ENCODE results near the gene ZSCAN18.

ZSCAN18 gene

GRCh38 chr19:58091251-58091995 is 6.6 kb downstream of the ZSCAN18 start:
- Histone ChIP-seq H3K4me1 (ENCODE audit: insufficient read depth, low read length, severe bottlenecking) (no peaks in the 10 kb centered on the region), H3K9ac (ENCODE audit: low read length) (no peak overlapping the region), H3F3A (ENCODE audit: insufficient read depth, low read length) (no peaks in the 10 kb centered on the region), H3K9me2 (ENCODE audit: low read depth, low read length) (no peaks in the 10 kb centered on the region), H4K20me1 (ENCODE audit: insufficient read depth, low read length) (no peaks in the 10 kb centered on the region), H3K27ac (ENCODE audit: low read depth, low read length, poor library complexity, severe bottlenecking) (no peak overlapping the region), H3K36me3 (ENCODE audit: insufficient read depth, low read length) (peaks cover 55% of the 10 kb centered on the region), H3K4me3 (ENCODE audit: low read depth, low read length, poor library complexity, severe bottlenecking) (no peak overlapping the region), H3K79me2 (ENCODE audit: insufficient read depth, low read length) (no peaks in the 10 kb centered on the region), H2AFZ (ENCODE audit: low read length) (no peak overlapping the region), H3K9me3 (ENCODE audit: low read length) (peaks cover 15% of the 10 kb centered on the region), H3K27me3 (ENCODE audit: insufficient read depth, low read length) (no peaks in the 10 kb centered on the region), H3K4me2 (ENCODE audit: low read length) (no peak overlapping the region)
- TF ChIP-seq EZH2 (IDR thresholded peaks at IDR 0.05; ENCODE audit: borderline replicate concordance, low read length) = no peak
- TF ChIP-seq, protein P1, sequence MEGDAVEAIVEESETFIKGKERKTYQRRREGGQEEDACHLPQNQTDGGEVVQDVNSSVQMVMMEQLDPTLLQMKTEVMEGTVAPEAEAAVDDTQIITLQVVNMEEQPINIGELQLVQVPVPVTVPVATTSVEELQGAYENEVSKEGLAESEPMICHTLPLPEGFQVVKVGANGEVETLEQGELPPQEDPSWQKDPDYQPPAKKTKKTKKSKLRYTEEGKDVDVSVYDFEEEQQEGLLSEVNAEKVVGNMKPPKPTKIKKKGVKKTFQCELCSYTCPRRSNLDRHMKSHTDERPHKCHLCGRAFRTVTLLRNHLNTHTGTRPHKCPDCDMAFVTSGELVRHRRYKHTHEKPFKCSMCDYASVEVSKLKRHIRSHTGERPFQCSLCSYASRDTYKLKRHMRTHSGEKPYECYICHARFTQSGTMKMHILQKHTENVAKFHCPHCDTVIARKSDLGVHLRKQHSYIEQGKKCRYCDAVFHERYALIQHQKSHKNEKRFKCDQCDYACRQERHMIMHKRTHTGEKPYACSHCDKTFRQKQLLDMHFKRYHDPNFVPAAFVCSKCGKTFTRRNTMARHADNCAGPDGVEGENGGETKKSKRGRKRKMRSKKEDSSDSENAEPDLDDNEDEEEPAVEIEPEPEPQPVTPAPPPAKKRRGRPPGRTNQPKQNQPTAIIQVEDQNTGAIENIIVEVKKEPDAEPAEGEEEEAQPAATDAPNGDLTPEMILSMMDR (IDR thresholded peaks at IDR 0.05; ENCODE audit: low read length) = no peak

- Histone ChIP-seq H3K4me3 (ENCODE audit: low read depth, low read length, poor library complexity, severe bottlenecking) (no peak overlapping the region), H3K27me3 (ENCODE audit: insufficient read depth, low read length) (no peaks in the 10 kb centered on the region), H3F3A (ENCODE audit: insufficient read depth, low read length) (no peaks in the 10 kb centered on the region), H4K20me1 (ENCODE audit: insufficient read depth, low read length) (no peaks in the 10 kb centered on the region), H3K4me2 (ENCODE audit: low read length) (no peak overlapping the region), H3K4me1 (ENCODE audit: insufficient read depth, low read length, severe bottlenecking) (no peaks in the 10 kb centered on the region), H3K79me2 (ENCODE audit: insufficient read depth, low read length) (no peaks in the 10 kb centered on the region), H3K9me3 (ENCODE audit: low read length) (peaks cover 15% of the 10 kb centered on the region; the same call in 1 of the 2 replicates), H3K9me2 (ENCODE audit: low read depth, low read length) (no peaks in the 10 kb centered on the region), H3K27ac (ENCODE audit: low read depth, low read length, poor library complexity, severe bottlenecking) (no peak overlapping the region), H3K9ac (ENCODE audit: low read length) (no peak overlapping the region), H2AFZ (ENCODE audit: low read length) (no peak overlapping the region), H3K36me3 (ENCODE audit: insufficient read depth, low read length) (peaks cover 68% of the 10 kb centered on the region)
- TF ChIP-seq, protein P1 (IDR thresholded peaks at IDR 0.05; ENCODE audit: low read length) = no peak
- no peak for TF ChIP-seq EZH2 (IDR thresholded peaks at IDR 0.05; ENCODE audit: borderline replicate concordance, low read length)
Observed at GRCh38 chr19:58089846-58090245, 8.2 kb downstream of the ZSCAN18 start.

DNA sequence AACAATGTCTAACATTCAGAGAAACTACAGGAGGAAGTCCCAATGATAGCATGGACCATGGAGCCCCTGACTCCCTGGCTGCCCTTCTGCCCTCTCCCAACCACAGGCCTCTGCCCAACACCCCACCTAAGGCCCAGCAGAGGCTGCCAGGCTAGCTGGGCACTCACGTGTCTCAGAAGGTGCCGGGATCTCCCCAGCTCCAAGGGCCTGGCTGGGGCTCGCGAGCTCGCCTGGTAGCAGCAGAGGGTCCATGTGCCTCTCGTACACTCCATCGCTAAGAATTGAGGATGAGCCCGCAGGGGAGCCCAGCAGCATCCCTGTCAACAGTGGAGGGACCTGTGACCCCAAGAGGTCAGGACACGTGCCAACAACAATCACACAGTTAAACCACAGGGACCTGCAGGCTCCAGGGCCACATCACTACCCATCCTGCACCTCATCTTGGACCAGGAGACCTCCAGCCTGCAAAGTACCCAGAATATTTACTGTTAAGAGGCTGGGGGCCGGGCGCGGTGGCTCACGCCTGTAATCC is 9.4 kb downstream of the ZSCAN18 start:
- no peaks in the 10 kb centered on the region for H3K4me1 ChIP-seq (ENCODE audit: insufficient read depth, low read length, severe bottlenecking)
- peaks cover 14% of the 10 kb centered on the region; the same call in 1 of the 2 replicates for H3K9me3 ChIP-seq (ENCODE audit: low read length)
- no peak overlapping the region for H3K4me2 ChIP-seq (ENCODE audit: low read length)
- peaks cover 77% of the 10 kb centered on the region for H3K36me3 ChIP-seq (ENCODE audit: insufficient read depth, low read length)
- no peaks in the 10 kb centered on the region for H3K27me3 ChIP-seq (ENCODE audit: insufficient read depth, low read length)
- H3K79me2 ChIP-seq (ENCODE audit: insufficient read depth, low read length) = no peaks in the 10 kb centered on the region
- H3K4me3 ChIP-seq (ENCODE audit: low read depth, low read length, poor library complexity, severe bottlenecking) = no peak overlapping the region
- H3K9ac ChIP-seq (ENCODE audit: low read length) = no peak overlapping the region
- H3K9me2 ChIP-seq (ENCODE audit: low read depth, low read length) = no peaks in the 10 kb centered on the region
- no peak for TF ChIP-seq EZH2 (IDR thresholded peaks at IDR 0.05; ENCODE audit: borderline replicate concordance, low read length)
- TF ChIP-seq, protein P1 (IDR thresholded peaks at IDR 0.05; ENCODE audit: low read length) = no peak
- no peak overlapping the region for H3K27ac ChIP-seq (ENCODE audit: low read depth, low read length, poor library complexity, severe bottlenecking)
- no peak overlapping the region for H2AFZ ChIP-seq (ENCODE audit: low read length)
- no peaks in the 10 kb centered on the region for H4K20me1 ChIP-seq (ENCODE audit: insufficient read depth, low read length)
- no peaks in the 10 kb centered on the region for H3F3A ChIP-seq (ENCODE audit: insufficient read depth, low read length)

Measured in OCI-LY1 (cell line).